ENCODE measurements around the gene CYP27C1.

Gene CYP27C1

DNA sequence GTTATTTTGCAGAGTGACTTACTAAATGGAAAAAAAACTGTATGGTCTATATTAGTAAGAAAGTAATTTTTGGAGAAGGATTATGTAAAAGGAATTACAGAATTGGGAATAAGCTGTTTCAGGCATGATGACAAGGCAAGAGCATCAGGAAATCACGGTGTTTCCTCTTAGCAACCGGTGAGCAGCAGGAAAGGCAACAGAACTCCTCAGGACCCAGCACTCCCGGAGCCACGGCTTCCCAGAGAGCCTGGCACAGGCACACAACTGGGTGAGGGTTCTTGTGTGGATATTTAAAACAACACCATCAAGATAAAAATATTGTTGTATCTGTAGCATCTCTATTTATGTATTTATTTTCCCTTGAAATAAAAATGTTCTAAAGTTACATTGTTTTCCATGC lies 34.4 kb downstream of the CYP27C1 start:
- no peaks in the 10 kb centered on the region for H3K9me3 ChIP-seq (ENCODE audit: insufficient read depth, low read length)
- H2AFZ ChIP-seq (ENCODE audit: low read depth, low read length) = no peak overlapping the region
- no peak for TF ChIP-seq EZH2phosphoT487 (IDR thresholded peaks at IDR 0.05; ENCODE audit: low read depth)
- TF ChIP-seq, protein P1, sequence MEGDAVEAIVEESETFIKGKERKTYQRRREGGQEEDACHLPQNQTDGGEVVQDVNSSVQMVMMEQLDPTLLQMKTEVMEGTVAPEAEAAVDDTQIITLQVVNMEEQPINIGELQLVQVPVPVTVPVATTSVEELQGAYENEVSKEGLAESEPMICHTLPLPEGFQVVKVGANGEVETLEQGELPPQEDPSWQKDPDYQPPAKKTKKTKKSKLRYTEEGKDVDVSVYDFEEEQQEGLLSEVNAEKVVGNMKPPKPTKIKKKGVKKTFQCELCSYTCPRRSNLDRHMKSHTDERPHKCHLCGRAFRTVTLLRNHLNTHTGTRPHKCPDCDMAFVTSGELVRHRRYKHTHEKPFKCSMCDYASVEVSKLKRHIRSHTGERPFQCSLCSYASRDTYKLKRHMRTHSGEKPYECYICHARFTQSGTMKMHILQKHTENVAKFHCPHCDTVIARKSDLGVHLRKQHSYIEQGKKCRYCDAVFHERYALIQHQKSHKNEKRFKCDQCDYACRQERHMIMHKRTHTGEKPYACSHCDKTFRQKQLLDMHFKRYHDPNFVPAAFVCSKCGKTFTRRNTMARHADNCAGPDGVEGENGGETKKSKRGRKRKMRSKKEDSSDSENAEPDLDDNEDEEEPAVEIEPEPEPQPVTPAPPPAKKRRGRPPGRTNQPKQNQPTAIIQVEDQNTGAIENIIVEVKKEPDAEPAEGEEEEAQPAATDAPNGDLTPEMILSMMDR (IDR thresholded peaks at IDR 0.05; ENCODE audit: low read depth, low read length) = no peak
- H3K36me3 ChIP-seq (replicated peaks; ENCODE audit: low read depth, low read length) = no peaks in the 10 kb centered on the region
- peaks cover 9% of the 10 kb centered on the region; the same call in 1 of the 2 replicates for H3K27me3 ChIP-seq (ENCODE audit: low read depth, low read length)
- no peak overlapping the region for H3K27ac ChIP-seq (ENCODE audit: low read length)
- no peak overlapping the region for H3K4me3 ChIP-seq (ENCODE audit: low read length)
- H3K4me2 ChIP-seq (ENCODE audit: low read length) = no peak overlapping the region
- H3K4me1 ChIP-seq (ENCODE audit: low read length) = peaks cover 5% of the 10 kb centered on the region; the same call in 1 of the 2 replicates
- no peak overlapping the region for H3K9ac ChIP-seq (ENCODE audit: low read length)
- no peaks in the 10 kb centered on the region for H3K79me2 ChIP-seq (ENCODE audit: low read length)
- H4K20me1 ChIP-seq (ENCODE audit: insufficient read depth, low read length) = no peaks in the 10 kb centered on the region

- Histone ChIP-seq H3K79me2 (ENCODE audit: low read length) (no peaks in the 10 kb centered on the region), H3K4me1 (ENCODE audit: low read length) (peaks cover 5% of the 10 kb centered on the region; the same call in 1 of the 2 replicates), H3K27ac (ENCODE audit: low read length) (no peak overlapping the region), H3K36me3 (replicated peaks; ENCODE audit: low read depth, low read length) (no peaks in the 10 kb centered on the region), H3K9me3 (ENCODE audit: insufficient read depth, low read length) (no peaks in the 10 kb centered on the region), H3K9ac (ENCODE audit: low read length) (no peak overlapping the region), H3K4me2 (ENCODE audit: low read length) (no peak overlapping the region), H4K20me1 (ENCODE audit: insufficient read depth, low read length) (no peaks in the 10 kb centered on the region), H3K27me3 (ENCODE audit: low read depth, low read length) (peaks cover 11% of the 10 kb centered on the region; the same call in 1 of the 2 replicates), H2AFZ (ENCODE audit: low read depth, low read length) (no peak overlapping the region), H3K4me3 (ENCODE audit: low read length) (no peak overlapping the region)
- TF ChIP-seq, protein P1 (IDR thresholded peaks at IDR 0.05; ENCODE audit: low read depth, low read length) = no peak
- TF ChIP-seq EZH2phosphoT487 (IDR thresholded peaks at IDR 0.05; ENCODE audit: low read depth) = no peak
These were observed 35.0 kb downstream of the CYP27C1 start for GRCh38 chr2:127185093-127185492.

- Histone ChIP-seq H2AFZ (ENCODE audit: low read depth, low read length) (no peak overlapping the region), H3K4me3 (ENCODE audit: low read length) (no peak overlapping the region), H3K79me2 (ENCODE audit: low read length) (no peaks in the 10 kb centered on the region), H3K27ac (ENCODE audit: low read length) (no peak overlapping the region), H3K9me3 (ENCODE audit: insufficient read depth, low read length) (no peaks in the 10 kb centered on the region), H4K20me1 (ENCODE audit: insufficient read depth, low read length) (no peaks in the 10 kb centered on the region), H3K4me2 (ENCODE audit: low read length) (no peak overlapping the region), H3K27me3 (ENCODE audit: low read depth, low read length) (peaks cover 14% of the 10 kb centered on the region; the same call in 1 of the 2 replicates), H3K36me3 (replicated peaks; ENCODE audit: low read depth, low read length) (no peaks in the 10 kb centered on the region), H3K9ac (ENCODE audit: low read length) (no peak overlapping the region), H3K4me1 (ENCODE audit: low read length) (peaks cover 5% of the 10 kb centered on the region; the same call in 1 of the 2 replicates)
- no peak for TF ChIP-seq EZH2phosphoT487 (IDR thresholded peaks at IDR 0.05; ENCODE audit: low read depth)
- TF ChIP-seq, protein P1 (IDR thresholded peaks at IDR 0.05; ENCODE audit: low read depth, low read length) = no peak
These were observed 36.3 kb downstream of the CYP27C1 start for GRCh38 chr2:127183771-127184170.

DNA sequence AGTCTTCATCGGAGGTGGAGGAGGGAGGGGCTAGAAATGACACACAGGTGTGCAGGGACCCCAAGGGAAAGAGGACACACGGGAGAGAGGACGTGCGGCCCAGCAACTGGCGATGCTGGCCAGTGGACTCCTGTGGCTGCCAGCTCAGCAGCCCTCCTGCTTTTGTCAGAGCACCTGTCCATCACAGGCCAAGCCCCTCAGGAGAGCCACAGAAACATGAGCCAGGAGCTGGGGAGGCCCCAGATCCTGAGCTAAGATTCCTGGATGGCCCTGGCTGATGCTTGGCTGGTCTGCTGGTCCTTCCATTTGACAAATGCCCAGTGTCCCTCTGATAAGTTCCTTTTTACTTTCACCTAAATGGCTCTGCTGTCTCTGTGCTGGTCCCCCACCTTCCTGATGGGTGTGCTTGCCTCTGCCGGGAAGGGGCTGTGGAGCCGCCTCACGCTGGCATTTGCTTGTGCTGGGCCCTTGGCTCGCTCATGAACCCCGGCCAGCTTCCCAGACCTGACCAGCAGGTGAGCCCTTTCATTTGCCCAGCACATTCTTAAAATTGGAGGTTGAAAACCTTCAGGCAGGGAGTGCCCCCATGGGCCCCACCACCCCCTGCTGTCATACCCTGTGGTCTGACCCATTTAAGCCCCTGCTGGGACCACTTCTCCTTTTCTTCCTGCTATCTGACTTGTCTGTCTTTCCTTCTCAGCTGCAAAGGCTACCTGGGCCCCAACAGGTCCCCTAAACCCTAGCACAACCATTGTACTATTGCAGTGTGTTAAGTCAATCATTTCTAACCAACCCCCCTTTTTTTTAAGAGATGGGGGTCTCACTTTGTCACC lies 37.3 kb downstream of the CYP27C1 start:
- H3K27ac ChIP-seq (ENCODE audit: low read length) = no peak overlapping the region
- H2AFZ ChIP-seq (ENCODE audit: low read depth, low read length) = no peak overlapping the region
- H3K9ac ChIP-seq (ENCODE audit: low read length) = no peak overlapping the region
- H3K9me3 ChIP-seq (ENCODE audit: insufficient read depth, low read length) = no peaks in the 10 kb centered on the region
- H3K79me2 ChIP-seq (ENCODE audit: low read length) = no peaks in the 10 kb centered on the region
- no peak overlapping the region for H3K4me2 ChIP-seq (ENCODE audit: low read length)
- H3K36me3 ChIP-seq (replicated peaks; ENCODE audit: low read depth, low read length) = no peaks in the 10 kb centered on the region
- H3K4me1 ChIP-seq (ENCODE audit: low read length) = peaks cover 5% of the 10 kb centered on the region; the same call in 1 of the 2 replicates
- TF ChIP-seq EZH2phosphoT487 (IDR thresholded peaks at IDR 0.05; ENCODE audit: low read depth) = no peak
- TF ChIP-seq, protein P1 (IDR thresholded peaks at IDR 0.05; ENCODE audit: low read depth, low read length) = no peak
- peaks cover 12% of the 10 kb centered on the region; the same call in 1 of the 2 replicates for H3K27me3 ChIP-seq (ENCODE audit: low read depth, low read length)
- no peaks in the 10 kb centered on the region for H4K20me1 ChIP-seq (ENCODE audit: insufficient read depth, low read length)
- no peak overlapping the region for H3K4me3 ChIP-seq (ENCODE audit: low read length)
